Psoas muscle (tissue), 8 donors: ENCODE data around the gene MLKL. TPM values are rescaled to one million over a fixed set of nuclear protein-coding genes. Genes with fewer than 3 reads are reported as not detected.
A peak's percentile ranks its signal among the peaks of the same experiment; 100 is the strongest.

Experiments
- ATAC-seq, 4 donors: fragments of 200-7000 bp; cut with Tn5 transposase; one replicate each; pipeline ENCODE4 v1.9.1; 2020; ENCODE audit warnings: moderate library complexity in 3 of 4, mild to moderate bottlenecking in 2 of 4
- DNase-seq, 2 donors: peaks; one replicate each; pipeline ENCODE4 v3.0.0-alpha.2; 2020
- H3K27ac ChIP-seq: fragments of 200-600 bp; one replicate; pipeline ENCODE4 v1.8.0; 2022
- H3K27me3 ChIP-seq, 3 donors: fragments of 200-600 bp in 1 of 3; one replicate each; pipeline versions ENCODE4 v1.6.1 to v1.8.0; 2013 to 2022; ENCODE audit warnings: low read length in 2 of 3, mild to moderate bottlenecking in 2 of 3, moderate library complexity in 1 of 3; ENCODE audit not compliant: insufficient read depth in 3 of 3
- H3K36me3 ChIP-seq, 2 donors: fragments of 200-600 bp in 1 of 2; one replicate each; pipeline versions ENCODE4 v1.6.1 to v1.8.0; 2013 to 2022; ENCODE audit warnings: low read depth in 1 of 2, mild to moderate bottlenecking in 1 of 2, moderate library complexity in 1 of 2; ENCODE audit not compliant: insufficient read depth in 1 of 2
- H3K4me1 ChIP-seq: fragments of 200-600 bp; one replicate; pipeline ENCODE4 v1.8.0; 2022
- H3K4me3 ChIP-seq: fragments of 200-600 bp; one replicate; pipeline ENCODE4 v1.8.0; 2022; ENCODE audit warnings: mild to moderate bottlenecking
- H3K9me3 ChIP-seq: fragments of 200-600 bp; one replicate; pipeline ENCODE4 v1.8.0; 2022
- WGBS, 3 donors: extraction: QIAGEN DNeasy Blood & Tissue Kit; methylation state at CpG; one replicate each; pipeline versions ENCODE4 v1.1.6 to v1.1.7; 2013; 5-methylcytosine and 5-hydroxymethylcytosine counted together
- intact Hi-C, 2 donors: fragments of 100-400 bp; cut with DNase I; formaldehyde crosslinking; loops; one replicate each; pipeline versions ENCODE4 v1.11.0 to v1.14.2; 2022
- polyA plus RNA-seq, 3 donors: library from polyadenylated mRNA; stranded (reverse); fragments of 200-250 nt; gene quantifications; one replicate each; pipeline ENCODE4 v1.2.3, GENCODE V29; 2013
- total RNA-seq, 4 donors: library from RNA; stranded (reverse); fragmentation: NEBNext Ultra II Directional in 2 of 4; extraction: Animal tissue kit (Norgen Biotek cat#: 25700) in 2 of 4; gene quantifications; one replicate each; pipeline versions ENCODE4 v1.2.1 to v1.2.4, GENCODE V29; 2021 to 2023
- TF ChIP-seq, protein P1 (sequence below): fragments of 200-600 bp; IDR thresholded peaks from one replicate; pipeline ENCODE4 v1.8.0; 2022; ENCODE audit warnings: antibody characterized with exemption
- donor health status: healthy with polysubstance abuse.
- donor health status: DM: no; HTN: no; CAD: no; lungs with moderate emphysema.
- donor health status: Bipolar disorder and iron deficiency.
- donor health status: healthy.
- donor health status: DM: yes; HTN: yes; CAD: no.
- donor health status: DM: no; HTN: no; CAD: no.
- donor health status: DM: no; HTN: no; CAD: no.
- donor health status: DM: yes; HTN: yes; CAD: no.

The MLKL gene
- total and polyA plus RNA-seq, 7 donors, result 0.56 to 3.4 (median 2.2) TPM

DNA sequence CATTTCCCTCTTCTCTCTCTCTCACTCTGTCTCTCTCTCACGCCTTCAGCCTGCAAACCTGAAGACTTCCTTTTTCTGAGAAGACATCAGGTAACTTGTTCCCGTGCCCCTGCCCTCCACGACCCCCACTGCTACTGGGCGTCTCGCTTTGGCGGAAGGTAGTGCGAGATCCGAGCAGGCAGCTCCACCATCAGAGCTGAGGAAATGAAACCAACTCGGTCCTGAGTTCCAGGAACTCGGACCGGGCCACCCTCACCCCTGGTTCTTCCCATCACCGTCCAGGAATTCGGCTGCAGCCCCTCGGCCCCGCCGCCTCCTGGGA lies 585 bp downstream of the MLKL start:
- Histone ChIP-seq H3K27me3 (peaks cover 0 to 3% (median 0%) of the 10 kb centered on the region in 3 donors), H3K27ac (peak overlapping the region; percentile 53), H3K36me3 (no peaks in the 10 kb centered on the region), H3K4me1 (no peaks in the 10 kb centered on the region), H3K9me3 (no peaks in the 10 kb centered on the region), H3K4me3 (peak overlapping the region; percentile 74)
- ATAC-seq, result peak in 2 of 4 donors; percentile 9 to 28
- intact Hi-C loops, result no loop called here
- WGBS, 3 donors, result 1 to 3% (median 1%) methylated on average over 16 of the region's 16 CpGs
- no peak for DNase-seq
- TF ChIP-seq, protein P1, sequence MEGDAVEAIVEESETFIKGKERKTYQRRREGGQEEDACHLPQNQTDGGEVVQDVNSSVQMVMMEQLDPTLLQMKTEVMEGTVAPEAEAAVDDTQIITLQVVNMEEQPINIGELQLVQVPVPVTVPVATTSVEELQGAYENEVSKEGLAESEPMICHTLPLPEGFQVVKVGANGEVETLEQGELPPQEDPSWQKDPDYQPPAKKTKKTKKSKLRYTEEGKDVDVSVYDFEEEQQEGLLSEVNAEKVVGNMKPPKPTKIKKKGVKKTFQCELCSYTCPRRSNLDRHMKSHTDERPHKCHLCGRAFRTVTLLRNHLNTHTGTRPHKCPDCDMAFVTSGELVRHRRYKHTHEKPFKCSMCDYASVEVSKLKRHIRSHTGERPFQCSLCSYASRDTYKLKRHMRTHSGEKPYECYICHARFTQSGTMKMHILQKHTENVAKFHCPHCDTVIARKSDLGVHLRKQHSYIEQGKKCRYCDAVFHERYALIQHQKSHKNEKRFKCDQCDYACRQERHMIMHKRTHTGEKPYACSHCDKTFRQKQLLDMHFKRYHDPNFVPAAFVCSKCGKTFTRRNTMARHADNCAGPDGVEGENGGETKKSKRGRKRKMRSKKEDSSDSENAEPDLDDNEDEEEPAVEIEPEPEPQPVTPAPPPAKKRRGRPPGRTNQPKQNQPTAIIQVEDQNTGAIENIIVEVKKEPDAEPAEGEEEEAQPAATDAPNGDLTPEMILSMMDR, result no peak

DNA sequence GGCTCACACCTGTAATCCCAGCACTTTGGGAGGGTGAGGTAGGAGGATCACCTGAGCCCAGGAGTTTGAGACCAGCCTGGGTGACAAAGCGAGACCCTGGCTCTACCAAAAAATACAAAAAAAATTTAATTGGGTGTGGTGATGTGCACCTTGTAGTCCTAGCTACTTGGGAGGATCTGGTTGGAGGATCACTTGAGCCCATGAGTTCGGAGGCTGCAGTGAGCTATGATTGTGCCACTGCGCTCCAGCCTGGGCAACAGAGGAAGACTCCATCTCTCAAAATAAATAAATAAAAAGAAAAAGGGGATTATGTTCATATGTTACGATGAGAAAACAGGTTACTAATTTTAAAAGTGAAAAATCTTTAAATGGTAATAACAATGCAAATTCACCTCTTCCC lies 996 bp downstream of the MLKL start:
- WGBS, 3 donors, result 65 to 80% (median 76%) methylated on average over 4 of the region's 4 CpGs
- no peaks in the 10 kb centered on the region for H3K9me3 ChIP-seq
- H3K4me3 ChIP-seq, result peak overlapping the region; percentile 74
- intact Hi-C loops, result no loop called here
- H3K36me3 ChIP-seq, result no peaks in the 10 kb centered on the region
- peaks cover 0 to 3% (median 0%) of the 10 kb centered on the region in 3 donors for H3K27me3 ChIP-seq
- no peak overlapping the region for H3K27ac ChIP-seq
- no peaks in the 10 kb centered on the region for H3K4me1 ChIP-seq
- TF ChIP-seq, protein P1, result no peak
- no peak for DNase-seq
- ATAC-seq, result no peak

DNA sequence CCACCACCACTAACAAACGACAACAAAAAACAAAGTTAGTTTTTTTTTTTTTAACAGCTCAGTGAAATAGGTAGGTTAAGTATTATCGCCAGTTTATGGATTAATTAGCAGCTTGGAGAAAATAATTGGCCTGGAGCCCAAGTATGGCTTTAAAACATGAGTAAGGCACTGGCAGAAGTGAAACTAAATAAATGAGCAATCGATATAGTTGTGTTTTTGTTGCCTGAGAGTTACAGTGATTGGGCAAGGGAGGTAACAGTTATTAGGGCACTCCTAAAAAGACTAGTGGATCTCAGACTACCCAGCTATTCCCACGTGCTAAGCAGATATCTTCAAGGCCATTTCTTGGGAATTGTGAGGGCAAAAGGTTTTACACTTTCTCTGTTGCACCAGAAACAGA lies 2.4 kb downstream of the MLKL start:
- H3K4me3 ChIP-seq, result no peak overlapping the region
- ATAC-seq (no peak), DNase-seq (no peak)
- WGBS, 3 donors, result 62 to 70% (median 69%) methylated on average over 4 of the region's 4 CpGs
- H3K36me3 ChIP-seq, result peaks cover 0 to 5% of the 10 kb centered on the region in 2 donors
- intact Hi-C loops, result no loop called here
- H3K27ac ChIP-seq, result no peak overlapping the region
- H3K9me3 ChIP-seq, result no peaks in the 10 kb centered on the region
- no peaks in the 10 kb centered on the region for H3K4me1 ChIP-seq
- peaks cover 0 to 3% (median 0%) of the 10 kb centered on the region in 3 donors for H3K27me3 ChIP-seq
- TF ChIP-seq, protein P1, result no peak

DNA sequence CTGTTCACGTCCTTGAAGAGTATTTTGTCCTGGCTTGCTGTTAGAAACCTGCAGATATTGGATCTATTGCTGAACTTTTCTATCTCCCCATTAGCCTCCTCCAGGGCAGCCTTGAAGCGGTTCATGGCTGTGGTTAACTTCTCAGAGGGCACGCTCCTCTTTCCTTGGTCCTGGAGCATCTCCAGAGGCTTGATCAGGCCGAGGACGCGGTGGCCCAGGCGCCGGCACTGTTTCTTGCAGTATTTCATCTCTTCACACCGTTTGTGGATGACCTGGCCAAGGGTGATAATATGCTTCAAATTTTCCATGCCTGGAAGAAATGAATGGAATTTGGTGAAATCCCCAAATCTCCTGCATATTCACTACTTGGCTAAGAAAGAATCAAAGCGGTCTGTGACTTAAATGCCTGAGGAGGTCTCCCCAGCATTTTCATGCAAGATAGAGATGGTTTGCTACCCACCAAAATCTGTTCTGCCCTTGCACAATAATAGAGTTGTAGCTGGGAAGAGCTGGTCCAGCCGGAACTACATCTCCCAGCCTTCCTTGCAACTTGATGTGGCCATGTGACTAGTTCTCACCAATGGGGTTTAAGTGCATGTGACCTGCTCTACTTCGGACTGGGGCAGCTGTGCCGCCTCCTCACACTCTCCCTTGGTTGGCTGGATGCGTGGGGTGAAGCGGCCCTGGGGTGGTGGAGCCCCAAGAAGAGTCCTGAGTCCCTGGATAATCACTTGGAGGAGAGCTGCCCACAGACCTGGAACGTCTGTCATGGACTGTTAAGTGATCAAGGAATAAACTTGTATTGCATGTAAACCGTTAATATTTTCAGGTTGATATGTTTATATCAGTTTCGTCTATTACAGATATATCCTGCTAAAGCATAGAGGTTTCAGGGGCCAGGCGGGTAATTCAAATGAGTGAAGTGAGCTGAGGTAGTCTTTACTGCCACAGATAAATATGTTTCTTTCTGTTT lies 4.9 kb downstream of the MLKL start:
- peak overlapping the region; percentile 43 for H3K27ac ChIP-seq
- peaks cover 0 to 15% of the 10 kb centered on the region in 2 donors for H3K36me3 ChIP-seq
- peak; percentile 75 to 85 for DNase-seq
- intact Hi-C loops, result no loop called here
- no peaks in the 10 kb centered on the region for H3K27me3 ChIP-seq
- ATAC-seq, result peak; percentile 98 to 100 (median 100)
- 45 to 53% (median 48%) methylated on average over 19 of the region's 19 CpGs for WGBS, 3 donors
- no peaks in the 10 kb centered on the region for H3K4me1 ChIP-seq
- TF ChIP-seq, protein P1, result no peak
- H3K9me3 ChIP-seq, result no peaks in the 10 kb centered on the region
- peak overlapping the region; percentile 69 for H3K4me3 ChIP-seq
